Kidney tubule cell (primary cell): ENCODE data around the gene NFIX.

ENCODE experiments used
- DNase-seq: peaks from one replicate; pipeline ENCODE4 v3.0.0-alpha.2; 2018; ENCODE audit warnings: low spot score

NFIX gene

DNA sequence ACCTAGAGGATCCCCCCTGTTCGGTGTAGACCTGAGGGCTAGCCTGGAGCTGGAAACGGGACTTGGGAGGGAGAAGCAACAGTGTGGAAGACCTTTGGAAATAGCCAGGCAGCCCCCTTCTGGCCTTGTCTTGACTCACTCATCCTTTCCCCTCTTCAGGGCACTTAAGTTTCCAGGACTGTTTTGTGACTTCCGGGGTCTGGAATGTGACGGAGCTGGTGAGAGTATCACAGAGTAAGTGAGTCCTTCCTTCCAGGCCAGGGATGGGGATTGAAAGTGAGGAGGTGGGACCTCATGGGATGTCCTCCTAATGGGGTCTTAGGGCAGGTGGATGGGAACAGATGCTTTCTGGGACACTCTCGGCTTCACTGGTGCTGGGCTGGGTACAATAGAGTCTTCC is 78.0 kb downstream of the NFIX start:
- DNase-seq: no peak

DNA sequence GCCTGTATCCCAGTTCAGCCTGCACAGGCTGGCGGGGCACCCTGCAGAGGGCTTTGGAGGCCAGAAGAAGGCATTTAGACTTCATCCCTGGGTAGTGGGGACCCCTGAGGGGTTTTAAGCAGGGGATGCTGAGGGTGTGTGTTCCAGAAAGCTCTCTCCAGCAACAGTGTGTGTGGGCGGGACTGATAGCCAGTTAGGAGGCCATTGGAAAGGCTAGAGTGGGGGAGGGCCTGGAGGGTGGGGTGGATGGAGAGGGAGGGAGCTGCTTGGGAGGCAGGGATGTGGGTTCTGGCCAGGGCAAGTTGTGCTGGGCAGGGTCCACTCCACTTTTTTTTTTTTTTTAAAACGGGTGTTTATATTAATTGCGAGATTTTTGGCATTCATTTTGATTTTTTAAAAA is 79.1 kb downstream of the NFIX start:
- no peak for DNase-seq

DNA sequence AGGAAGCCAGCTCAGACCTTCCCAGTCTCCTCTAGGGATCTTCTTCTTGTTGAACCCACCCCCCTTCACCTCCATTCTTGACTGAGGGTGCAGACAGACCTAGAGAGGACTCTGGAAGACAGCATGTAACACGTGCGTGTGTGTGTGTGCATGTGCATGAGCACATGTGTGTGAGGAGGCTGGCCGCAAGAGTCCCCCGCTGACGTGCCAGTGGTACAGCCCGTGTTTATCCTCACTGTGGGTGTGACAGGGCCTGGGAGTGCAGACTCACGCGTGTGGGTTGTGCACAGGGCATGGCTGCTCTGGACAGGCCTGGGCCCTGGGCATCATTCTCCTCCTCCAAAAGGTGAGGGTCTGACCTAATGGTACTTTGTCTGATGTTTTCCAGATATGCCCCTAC is 81.0 kb downstream of the NFIX start:
- DNase-seq: no peak

DNA sequence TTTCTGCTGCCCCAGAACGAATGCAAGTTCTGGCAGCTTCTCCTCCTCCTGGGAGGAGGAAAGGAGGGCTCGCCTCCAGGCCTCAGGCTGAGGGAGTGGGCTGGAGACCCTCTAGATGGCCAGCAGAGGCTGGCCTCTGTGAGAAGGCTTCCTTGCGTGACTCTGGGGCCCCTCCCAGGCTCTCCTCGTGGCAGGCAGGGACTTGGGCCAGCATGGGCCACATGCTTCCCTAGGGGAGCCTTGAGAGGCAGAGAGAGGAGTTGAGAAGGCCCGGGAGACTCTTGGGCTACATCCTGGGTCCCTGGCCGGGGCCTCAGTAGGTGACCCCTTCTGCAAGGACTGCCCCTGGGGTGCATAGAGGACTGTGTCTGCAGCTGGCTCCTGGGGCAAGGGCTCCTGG is 81.5 kb downstream of the NFIX start:
- DNase-seq: no peak

DNA sequence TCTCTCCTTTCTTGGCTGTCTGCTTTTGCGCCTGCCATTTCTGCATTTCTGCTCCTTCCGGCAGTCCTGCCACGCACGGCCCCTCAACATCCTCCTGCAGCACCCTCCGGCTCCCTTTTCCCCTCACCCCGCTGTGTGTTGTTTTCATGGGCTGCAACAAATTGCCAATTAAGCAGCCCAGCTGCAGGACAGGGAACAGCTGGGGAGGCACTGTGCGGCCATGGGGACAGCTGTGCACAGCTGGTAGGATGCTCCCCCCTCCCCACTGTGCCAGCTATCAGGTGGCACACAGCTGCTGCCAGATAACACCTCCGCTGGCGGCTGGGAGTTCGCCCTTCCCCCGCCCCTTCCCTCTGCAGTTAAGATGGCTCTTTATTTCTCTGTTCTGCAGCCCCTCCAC is 82.0 kb downstream of the NFIX start:
- DNase-seq: no peak

DNA sequence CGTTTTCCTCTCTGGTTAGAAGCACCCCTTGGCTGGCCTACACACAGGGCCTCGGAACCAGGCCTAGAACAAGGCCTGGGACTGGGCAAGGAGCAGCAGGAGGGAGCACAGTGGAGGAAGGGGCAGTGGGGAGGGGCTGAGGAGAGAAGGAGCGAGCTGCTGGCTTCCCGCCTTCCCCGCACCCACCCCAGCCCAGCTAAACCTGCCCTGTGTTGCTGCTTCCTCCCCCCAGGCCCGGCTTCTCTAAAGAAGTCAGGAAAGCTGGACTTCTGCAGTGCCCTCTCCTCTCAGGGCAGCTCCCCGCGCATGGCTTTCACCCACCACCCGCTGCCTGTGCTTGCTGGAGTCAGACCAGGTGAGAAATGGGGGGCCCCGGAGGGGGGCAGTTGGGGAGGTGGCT is 83.1 kb downstream of the NFIX start:
- DNase-seq: no peak

DNA sequence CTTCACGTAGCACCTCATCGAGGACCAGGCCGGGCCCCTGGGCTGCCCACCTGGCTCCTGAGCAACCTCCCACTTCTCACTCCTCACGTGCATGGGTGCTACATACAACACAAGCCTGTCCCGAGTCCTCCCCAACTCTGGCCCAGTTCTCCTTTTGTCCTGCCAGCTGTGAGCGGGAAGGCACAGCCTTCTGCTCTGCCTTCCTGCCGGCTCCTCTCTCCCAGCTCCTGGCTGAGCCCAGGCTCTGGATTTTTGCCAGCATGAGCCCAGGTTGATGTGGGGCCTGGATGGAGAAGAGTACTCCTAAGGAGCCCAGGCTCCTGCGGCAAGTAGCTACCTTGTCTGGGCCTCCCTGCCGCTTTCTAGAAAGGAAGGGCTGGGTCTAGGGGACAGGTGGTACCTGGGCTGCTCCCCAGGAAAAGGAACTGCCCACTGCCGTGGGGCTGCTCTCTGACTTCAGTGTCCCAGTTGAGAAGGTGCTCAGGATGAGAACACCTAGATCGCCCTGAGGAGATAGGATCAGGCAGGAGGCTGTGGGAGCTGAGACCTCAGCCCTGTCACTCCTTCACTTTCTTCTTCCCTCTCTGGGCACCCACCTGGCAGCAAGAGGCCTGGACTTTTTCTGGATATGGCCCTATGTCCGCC is 83.7 kb downstream of the NFIX start:
- DNase-seq: no peak

DNA sequence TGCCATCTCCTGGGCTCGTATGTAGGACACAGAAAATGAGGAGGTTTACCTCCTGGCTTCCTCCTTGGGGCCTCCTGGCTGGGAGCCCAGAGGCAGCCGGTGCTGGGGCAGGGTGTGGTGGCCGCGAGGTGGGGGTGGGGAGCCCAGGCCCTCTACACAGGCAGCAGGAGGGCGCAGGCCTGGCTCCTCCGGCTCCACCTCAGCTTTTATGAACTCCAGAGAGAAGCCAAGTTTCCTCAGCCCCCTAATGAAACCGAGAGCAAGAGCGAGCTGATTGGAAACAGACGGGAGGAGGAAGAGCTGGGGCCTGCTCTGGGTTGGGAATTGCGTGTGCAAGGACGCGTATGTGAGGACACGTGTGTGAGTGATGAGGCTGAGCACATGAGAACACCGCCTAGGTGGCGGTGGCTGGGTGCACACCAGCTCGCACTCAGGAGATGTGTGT is 84.3 kb downstream of the NFIX start:
- no peak for DNase-seq

DNA sequence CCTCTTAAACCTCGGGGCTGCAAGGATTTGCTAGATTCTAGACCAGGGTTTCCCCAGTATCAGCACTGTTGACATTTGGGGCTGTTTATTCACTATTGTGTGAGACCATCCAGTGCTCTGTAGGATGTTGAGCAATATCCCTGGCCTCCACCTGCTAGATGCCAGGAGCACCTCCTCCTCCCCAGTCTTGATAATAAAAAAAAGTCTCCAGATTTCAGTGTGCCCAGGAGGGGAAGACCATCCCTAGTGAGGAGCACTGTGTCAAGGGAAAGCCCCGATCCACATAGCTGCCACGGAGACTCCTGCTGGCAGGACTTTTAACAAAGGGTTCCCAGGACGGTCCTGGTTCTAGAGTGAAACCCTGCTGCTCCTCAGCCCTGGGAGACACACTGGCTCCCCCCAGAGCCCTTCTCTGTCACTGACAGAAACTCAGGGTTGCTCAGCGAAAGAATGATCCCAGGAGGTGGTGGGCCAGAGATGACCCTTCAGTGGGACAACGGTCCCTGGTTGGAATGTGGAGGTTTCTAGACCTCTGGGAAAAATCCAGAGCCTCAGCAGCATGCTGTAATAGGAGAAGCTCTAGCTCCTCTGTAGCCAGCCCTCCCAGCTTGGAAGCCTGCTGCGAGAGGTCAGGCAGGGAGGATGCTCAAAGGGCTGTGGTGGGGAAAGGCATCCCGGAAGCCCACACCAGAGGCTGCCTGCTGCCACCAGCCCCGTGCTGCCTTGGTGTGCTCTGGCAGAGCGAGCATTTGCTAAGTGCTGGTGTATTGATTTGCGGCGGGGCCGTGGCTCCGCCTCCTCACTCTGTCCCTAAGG is 87.1 kb downstream of the NFIX start:
- DNase-seq: no peak

DNA sequence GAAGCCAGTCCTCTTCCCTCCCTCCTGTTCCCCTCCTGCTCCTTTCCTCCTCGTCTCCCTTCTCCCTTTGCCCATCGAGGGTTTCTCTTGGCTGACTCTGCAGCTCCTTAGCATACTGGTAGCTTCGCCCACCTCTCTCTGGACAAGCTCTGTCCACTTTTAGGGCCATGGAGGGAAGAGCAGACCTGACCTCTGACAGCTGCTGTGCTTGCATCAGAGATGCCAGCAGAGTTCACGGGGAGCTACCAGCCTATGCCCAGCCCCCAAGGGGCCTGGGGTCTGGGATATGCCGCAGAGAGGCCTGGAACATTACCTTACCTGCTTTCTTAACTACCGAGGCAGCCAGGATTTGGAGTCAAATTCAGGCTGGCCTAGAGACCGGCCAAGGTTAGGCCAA is 87.7 kb downstream of the NFIX start:
- DNase-seq: no peak

DNA sequence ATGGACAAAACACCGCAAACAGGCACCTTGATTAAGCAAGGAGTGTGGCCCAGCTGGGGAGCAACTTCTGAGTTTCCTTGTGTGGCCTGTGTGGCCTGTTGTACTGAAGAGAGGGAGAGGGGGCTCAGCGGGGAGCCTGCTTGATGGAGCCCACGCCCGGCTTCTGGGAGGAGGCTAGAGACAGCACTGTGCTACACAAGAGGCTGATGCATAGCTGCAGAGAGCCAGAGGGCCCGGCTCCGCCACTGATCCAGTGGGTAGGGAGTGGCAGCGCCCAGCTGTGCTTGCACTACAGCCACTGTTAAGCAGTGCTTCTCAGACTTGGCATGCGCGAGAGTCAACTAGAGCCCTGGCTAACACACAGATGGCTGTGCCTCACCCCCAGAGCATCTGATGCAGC is 88.4 kb downstream of the NFIX start:
- DNase-seq: no peak

DNA sequence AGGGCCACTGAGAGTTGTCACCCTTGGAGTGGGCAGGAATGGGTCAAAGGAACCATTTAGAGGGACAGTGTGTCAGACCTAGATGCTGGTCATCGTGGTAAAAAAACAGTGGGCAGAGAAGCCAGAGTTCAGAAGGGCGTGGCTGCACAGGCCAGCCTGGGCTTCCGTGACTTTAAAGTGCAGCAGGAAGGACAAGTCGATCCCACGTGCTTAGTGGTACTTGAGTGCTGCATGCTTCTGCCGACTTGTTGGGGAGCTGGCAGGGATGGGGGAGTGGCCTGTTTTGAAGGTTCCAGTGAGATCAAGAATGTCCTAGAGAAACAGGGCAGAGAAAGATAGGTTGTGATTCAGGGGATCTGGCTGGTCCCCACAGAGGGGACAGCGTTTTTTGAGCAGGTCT is 90.4 kb downstream of the NFIX start:
- DNase-seq: no peak

DNA sequence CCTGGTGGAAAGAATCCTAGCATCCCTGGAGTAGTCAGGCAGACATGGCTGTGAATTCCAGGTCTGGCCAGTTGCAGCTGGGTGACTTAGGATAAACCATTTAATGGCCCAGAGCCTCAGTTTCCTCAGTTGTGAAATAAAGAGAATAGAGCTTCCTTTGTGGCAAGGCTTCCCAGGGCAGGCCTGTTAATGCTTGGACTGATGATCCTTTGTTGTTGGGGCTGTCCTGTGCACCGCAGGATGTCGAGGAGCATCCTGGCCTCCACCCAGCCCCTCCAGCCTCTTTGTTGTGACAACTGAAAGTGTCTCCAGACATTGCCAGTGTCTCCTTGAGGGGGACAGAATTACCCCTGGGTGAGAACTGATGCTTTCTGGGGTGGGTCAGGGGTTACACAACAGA is 91.1 kb downstream of the NFIX start:
- no peak for DNase-seq

DNA sequence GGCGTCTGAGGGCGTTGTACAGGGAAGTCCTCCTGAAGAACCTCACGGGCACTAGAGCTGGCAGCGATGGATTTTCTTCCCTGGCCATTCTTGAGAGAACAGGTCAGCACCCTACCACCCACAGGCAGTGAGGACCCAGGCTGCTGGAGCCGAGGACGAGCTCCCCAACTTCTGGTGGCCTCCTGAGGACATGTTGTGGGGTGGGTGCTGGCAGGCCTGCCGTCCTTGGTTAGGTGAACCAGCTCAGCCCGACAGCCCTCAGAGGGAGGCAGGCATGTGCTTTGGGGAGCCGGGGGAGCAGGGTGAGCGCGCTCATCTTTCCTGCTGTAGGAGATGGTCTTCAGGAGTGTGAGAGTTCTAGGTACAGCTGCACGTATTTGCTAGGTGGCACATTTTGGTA is 92.0 kb downstream of the NFIX start:
- no peak for DNase-seq

DNA sequence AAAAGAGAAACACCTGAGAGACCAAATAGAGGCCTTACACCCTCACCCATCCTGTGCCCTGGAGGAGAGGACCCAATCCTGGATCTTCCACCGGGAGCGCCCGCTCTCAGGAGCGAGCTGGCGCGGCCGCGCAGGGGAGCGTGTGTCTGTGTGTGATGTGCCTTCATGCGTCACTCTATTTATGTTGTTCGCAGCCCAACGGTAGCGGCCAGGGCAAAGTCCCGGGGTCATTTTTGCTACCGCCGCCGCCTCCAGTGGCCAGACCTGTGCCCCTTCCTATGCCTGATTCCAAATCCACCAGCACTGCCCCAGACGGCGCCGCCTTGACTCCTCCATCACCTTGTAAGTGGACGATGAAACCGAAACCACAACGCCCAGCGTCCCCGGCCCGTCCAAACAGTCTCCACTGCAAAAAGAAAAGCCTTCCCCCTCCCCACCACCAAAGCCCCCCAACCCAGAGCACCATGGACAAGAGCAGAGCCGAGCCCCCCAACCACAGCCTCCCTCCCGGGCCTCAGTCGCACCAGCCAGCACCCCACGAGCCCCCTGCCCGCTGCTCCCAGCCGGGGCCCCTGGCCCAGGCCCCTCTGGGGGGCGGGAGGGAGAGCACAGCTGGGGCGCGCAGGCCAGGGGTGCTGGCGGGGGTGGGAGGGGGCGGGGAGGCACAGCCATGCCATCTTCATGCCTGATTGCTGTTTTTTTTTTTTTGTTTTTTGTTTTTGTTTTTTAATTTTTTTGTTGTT is 92.7 kb downstream of the NFIX start:
- peak; percentile 9 for DNase-seq

DNA sequence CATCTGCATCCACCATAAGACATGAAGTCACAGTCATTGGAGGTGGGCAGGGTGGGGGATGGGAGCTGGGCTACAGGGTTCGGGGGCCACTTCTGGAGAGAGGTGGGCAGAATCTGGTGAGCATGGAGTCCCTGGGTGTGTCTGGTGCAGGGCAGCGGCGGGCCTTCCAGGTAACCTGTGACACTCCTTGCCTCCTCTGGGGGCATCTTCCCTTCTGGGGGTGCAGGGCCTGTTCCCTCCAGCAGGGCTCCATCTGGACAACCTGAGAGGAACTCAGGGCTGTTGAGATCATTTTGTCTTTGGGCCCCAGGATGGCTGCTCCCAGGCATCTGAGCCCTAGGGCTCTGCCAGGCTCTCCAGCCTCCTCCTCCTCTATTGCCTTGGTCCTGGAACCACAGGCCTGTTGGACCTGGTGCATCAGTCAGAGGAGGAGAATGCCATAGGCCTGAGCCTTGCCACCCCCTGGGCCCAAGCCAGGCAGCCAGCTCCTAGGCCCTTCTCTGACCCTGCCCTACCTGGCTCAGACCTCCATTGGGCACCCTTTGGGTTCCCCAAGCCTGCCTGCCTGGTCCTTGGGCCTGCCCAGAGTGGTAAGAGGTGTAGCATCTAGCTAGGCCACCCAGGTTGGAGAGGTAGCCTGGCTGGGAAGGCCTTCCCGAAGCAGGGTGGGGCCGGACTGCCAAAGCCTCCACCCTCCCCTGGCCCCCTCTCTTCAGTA is 94.0 kb downstream of the NFIX start:
- peak; percentile 29 for DNase-seq

DNA sequence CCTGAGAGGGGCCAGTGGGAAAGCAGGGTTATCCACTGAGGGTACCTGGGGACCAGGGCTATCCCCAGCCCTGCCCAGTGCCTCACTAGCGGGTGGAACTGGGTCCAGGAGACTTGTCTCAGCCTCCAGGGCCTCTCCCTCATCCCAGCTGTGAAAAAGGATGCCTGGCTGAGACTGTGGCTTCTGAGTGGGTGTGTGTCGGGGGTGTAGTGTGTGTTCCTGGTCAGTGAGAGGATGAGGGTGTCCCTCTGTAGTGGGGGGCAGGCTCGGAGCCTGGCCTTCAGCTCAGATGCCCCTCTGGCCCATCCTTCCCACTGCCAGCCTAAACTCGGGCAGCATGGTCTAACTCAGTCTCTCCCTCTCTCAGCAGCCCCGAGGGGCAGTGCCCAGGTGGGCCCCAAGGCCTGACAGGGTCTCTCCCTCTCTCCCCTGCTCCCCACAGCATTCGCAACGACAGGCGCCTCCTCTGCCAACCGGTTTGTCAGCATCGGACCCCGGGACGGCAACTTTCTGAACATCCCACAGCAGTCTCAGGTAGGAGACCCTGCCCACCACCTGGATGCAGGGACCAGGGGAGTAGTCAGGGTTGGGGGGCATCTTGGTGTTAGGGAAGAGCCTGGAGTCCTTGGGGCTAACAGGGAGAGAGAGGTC is 94.7 kb downstream of the NFIX start:
- DNase-seq: no peak

DNA sequence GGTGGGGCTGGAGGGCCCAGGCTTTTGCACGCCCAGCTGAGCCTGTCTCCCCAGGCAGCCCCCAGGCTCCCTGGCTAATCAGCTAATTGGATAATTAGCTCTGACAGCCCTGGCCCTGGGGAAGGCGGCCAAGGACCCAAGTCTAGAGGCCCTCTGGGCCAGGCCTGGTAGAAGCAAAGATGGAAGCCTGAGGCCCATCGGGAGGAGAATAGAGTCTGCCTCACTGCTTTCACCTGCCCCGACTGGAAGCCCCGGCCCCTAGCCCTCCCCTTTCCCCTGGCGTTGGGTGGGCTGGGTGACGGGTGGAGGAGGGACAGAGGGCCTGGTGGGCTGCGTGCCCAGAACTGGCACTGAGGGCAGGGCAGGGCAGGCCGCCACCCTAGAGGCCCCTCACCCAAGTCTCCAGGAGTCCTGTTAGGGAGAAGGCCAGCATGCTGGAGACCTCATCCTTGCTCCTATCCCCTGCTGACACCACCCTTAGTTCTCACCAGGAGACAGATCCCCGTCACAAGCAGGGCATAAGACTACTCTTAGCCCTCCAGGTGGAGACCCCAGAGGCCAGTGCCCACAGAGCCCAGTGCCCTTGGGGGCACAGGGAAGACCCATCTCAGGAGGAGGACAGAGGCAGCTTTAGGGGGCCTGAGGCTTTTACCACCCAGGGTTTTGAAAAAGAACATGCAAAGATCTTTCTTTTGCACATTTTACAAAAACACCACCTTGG is 95.4 kb downstream of the NFIX start:
- no peak for DNase-seq

DNA sequence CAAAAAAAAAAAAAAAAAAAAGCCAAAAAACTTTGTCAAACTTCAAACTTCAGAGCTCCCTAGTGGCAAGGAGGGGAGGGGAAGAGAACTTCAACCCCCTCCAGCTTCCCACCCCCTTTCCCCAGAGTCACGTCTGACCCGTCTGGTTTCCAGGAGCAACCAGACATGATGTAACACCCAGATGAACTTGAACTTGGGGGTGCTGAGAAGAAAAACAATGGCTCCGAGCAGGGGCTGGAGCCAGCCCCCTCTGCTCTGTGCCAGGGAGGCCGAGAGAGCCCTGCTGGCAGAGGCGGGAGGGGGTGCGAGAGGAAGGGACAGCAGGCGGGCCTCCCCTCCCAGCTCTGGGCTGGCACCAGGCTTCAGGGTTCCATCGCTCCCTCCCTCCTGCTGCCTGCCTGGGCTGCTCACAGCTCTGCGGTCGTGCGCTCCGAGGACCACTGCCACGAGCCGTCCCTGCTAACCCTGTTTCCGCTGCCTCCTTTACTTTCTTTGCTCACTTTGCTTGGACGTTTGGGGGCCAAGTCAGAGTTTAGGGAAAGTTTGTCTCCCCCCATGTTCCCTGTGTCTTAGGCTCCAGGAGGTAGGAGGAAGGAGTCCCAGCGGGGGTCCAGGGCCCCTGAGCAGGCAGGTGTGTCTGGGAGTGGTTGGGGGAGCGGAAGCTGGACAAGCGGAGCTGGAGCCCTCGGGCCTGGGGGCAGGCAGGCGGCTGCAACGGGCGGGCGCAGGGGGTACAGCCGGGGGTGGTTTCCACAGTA is 96.3 kb downstream of the NFIX start:
- peak; percentile 71 for DNase-seq

DNA sequence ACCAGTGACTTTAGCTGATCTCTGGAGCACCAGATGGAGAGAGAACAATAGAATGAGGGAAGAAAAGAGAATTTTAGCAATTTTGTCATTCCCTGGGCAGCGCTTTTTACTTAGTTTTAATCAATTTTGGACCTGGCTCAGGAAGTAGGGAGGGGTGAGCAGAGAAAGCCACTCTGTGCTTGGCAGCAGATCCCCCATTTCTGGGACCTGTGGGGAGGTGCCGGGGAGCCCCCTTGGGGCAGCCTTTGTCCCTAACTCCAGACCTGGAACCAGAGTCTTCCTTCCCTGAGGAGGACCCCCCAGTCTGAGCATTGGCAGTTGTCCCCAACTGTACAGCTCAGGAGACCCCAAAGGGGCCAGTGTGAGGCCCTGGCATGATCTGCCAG is 96.9 kb downstream of the NFIX start:
- DNase-seq: no peak
